ENCODE data around the gene KRTAP1-1. TPM values are rescaled to one million over a fixed set of nuclear protein-coding genes. Genes with fewer than 3 reads are reported as not detected.
"Not testable (repeated sequence)": the region's sequence is repeated elsewhere in the genome, so short reads cannot be mapped to it uniquely, and the experiment has no call there.

The KRTAP1-1 gene
- total RNA-seq, 2 experiments from 2014 or later: not detected

- not testable (repeated sequence) for H3K27ac Mint-ChIP-seq
Measured at GRCh38 chr17:41046735-41047465, 5.7 kb upstream of the KRTAP1-1 start, which contains the start of gene KRTAP2-1. Gene KRTAP2-1 (minus strand): TSS chr17:41047316. CDS start chr17:41047267, 49 bp downstream.

GRCh38 chr17:41042953-41043352, 1.7 kb upstream of the KRTAP1-1 start:
- peaks cover 4% of the 10 kb centered on the region for H3K9me3 Mint-ChIP-seq
- H3K27me3 Mint-ChIP-seq: peaks cover 22% of the 10 kb centered on the region
- POLR2A ChIA-PET: no interaction called here
- CTCF ChIA-PET: no interaction called here
- no peaks in the 10 kb centered on the region for H3K36me3 Mint-ChIP-seq (ENCODE audit: low read depth)
- H3K4me1 Mint-ChIP-seq: no peaks in the 10 kb centered on the region
- DNase-seq: no peak
- H3K4me3 Mint-ChIP-seq: no peak overlapping the region
- no peak overlapping the region for H3K27ac Mint-ChIP-seq

More at GRCh38 chr17:41046735-41047465, 5.7 kb upstream of the KRTAP1-1 start, which contains the start of gene KRTAP2-1:
- H3K36me3 Mint-ChIP-seq (ENCODE audit: low read depth); H3K4me3 Mint-ChIP-seq; H3K4me1 Mint-ChIP-seq; H3K9me3 Mint-ChIP-seq; CTCF ChIA-PET; POLR2A ChIA-PET; DNase-seq: not testable (repeated sequence)
- peaks cover 15% of the 10 kb centered on the region for H3K27me3 Mint-ChIP-seq

- Mint-ChIP-seq H3K9me3 (peaks cover 4% of the 10 kb centered on the region), H3K36me3 (ENCODE audit: low read depth) (no peaks in the 10 kb centered on the region), H3K4me1 (no peaks in the 10 kb centered on the region), H3K4me3 (no peak overlapping the region), H3K27ac (no peak overlapping the region), H3K27me3 (peaks cover 14% of the 10 kb centered on the region)
- CTCF ChIA-PET: no interaction called here
- no peak for DNase-seq
- POLR2A ChIA-PET: no interaction called here
Measured at GRCh38 chr17:41037853-41038350, 3.3 kb downstream of the KRTAP1-1 start.

GRCh38 chr17:41034346-41034935, 6.8 kb downstream of the KRTAP1-1 start, which contains the start of gene KRTAP1-3:
Gene KRTAP1-3 (minus strand): TSS chr17:41034874. CDS start chr17:41034821, 53 bp downstream.
- H3K27ac Mint-ChIP-seq; H3K9me3 Mint-ChIP-seq; POLR2A ChIA-PET; H3K4me1 Mint-ChIP-seq; DNase-seq; CTCF ChIA-PET; H3K36me3 Mint-ChIP-seq (ENCODE audit: low read depth); H3K4me3 Mint-ChIP-seq: not testable (repeated sequence)
- peaks cover 21% of the 10 kb centered on the region for H3K27me3 Mint-ChIP-seq

- no peaks in the 10 kb centered on the region for H3K36me3 Mint-ChIP-seq (ENCODE audit: low read depth)
- no peaks in the 10 kb centered on the region for H3K4me1 Mint-ChIP-seq
- H3K9me3 Mint-ChIP-seq: no peaks in the 10 kb centered on the region
- DNase-seq: no peak
- H3K4me3 Mint-ChIP-seq: no peak within 1 kb of the TSS
- POLR2A ChIA-PET: no interaction called here
- H3K27me3 Mint-ChIP-seq: peaks cover 10% of the 10 kb centered on the region
- H3K27ac Mint-ChIP-seq: no peak within 1 kb of the TSS
- CTCF ChIA-PET: no interaction called here
Measured at GRCh38 chr17:41029633-41030245, 11.5 kb downstream of the KRTAP1-1 start, which contains the start of gene KRTAP1-4. Gene KRTAP1-4 (minus strand): TSS chr17:41030195. CDS start chr17:41030078, 117 bp downstream.

- H3K4me1 Mint-ChIP-seq: no peaks in the 10 kb centered on the region
- ChIA-PET POLR2A (no interaction called here), CTCF (no interaction called here)
- no peak within 1 kb of the TSS for H3K4me3 Mint-ChIP-seq
- no peaks in the 10 kb centered on the region for H3K9me3 Mint-ChIP-seq
- H3K27me3 Mint-ChIP-seq: peaks cover 12% of the 10 kb centered on the region
- no peak for DNase-seq
- H3K27ac Mint-ChIP-seq: no peak within 1 kb of the TSS
- no peaks in the 10 kb centered on the region for H3K36me3 Mint-ChIP-seq (ENCODE audit: low read depth)
Measured at GRCh38 chr17:41026715-41027471, 14.4 kb downstream of the KRTAP1-1 start, which contains the start of gene KRTAP1-5. Gene KRTAP1-5 (minus strand): TSS chr17:41027208. CDS start chr17:41027155, 53 bp downstream.

- H3K9me3 Mint-ChIP-seq: no peaks in the 10 kb centered on the region
- H3K36me3 Mint-ChIP-seq (ENCODE audit: low read depth): no peaks in the 10 kb centered on the region
- H3K4me3 Mint-ChIP-seq: no peak overlapping the region
- no peak overlapping the region for H3K27ac Mint-ChIP-seq
- ChIA-PET CTCF (no interaction called here), POLR2A (no interaction called here)
- H3K27me3 Mint-ChIP-seq: peaks cover 2% of the 10 kb centered on the region
- H3K4me1 Mint-ChIP-seq: no peaks in the 10 kb centered on the region
- no peak for DNase-seq
Measured at GRCh38 chr17:41024697-41025096, 16.6 kb downstream of the KRTAP1-1 start.

GRCh38 chr17:41020336-41020735, 20.9 kb downstream of the KRTAP1-1 start:
- ChIA-PET POLR2A (no interaction called here), CTCF (no interaction called here)
- Mint-ChIP-seq H3K4me1 (no peaks in the 10 kb centered on the region), H3K27ac (no peak overlapping the region), H3K27me3 (peaks cover 4% of the 10 kb centered on the region), H3K36me3 (ENCODE audit: low read depth) (no peaks in the 10 kb centered on the region), H3K4me3 (no peak overlapping the region), H3K9me3 (no peaks in the 10 kb centered on the region)
- no peak for DNase-seq

- H3K27ac Mint-ChIP-seq: no peak overlapping the region
- CTCF ChIA-PET: no interaction called here
- H3K27me3 Mint-ChIP-seq: peaks cover 4% of the 10 kb centered on the region
- POLR2A ChIA-PET: no interaction called here
- no peaks in the 10 kb centered on the region for H3K4me1 Mint-ChIP-seq
- no peaks in the 10 kb centered on the region for H3K9me3 Mint-ChIP-seq
- H3K36me3 Mint-ChIP-seq (ENCODE audit: low read depth): no peaks in the 10 kb centered on the region
- no peak overlapping the region for H3K4me3 Mint-ChIP-seq
- DNase-seq: no peak
Measured at GRCh38 chr17:41019415-41019814, 21.8 kb downstream of the KRTAP1-1 start.

- Mint-ChIP-seq H3K4me1 (no peaks in the 10 kb centered on the region), H3K9me3 (no peaks in the 10 kb centered on the region), H3K4me3 (no peak overlapping the region), H3K27me3 (peaks cover 4% of the 10 kb centered on the region), H3K36me3 (ENCODE audit: low read depth) (no peaks in the 10 kb centered on the region), H3K27ac (no peak overlapping the region)
- CTCF ChIA-PET: no interaction called here
- POLR2A ChIA-PET: no interaction called here
- DNase-seq: no peak
Measured at GRCh38 chr17:41018541-41018940, 22.7 kb downstream of the KRTAP1-1 start.

- CTCF ChIA-PET: no interaction called here
- POLR2A ChIA-PET: no interaction called here
Measured at GRCh38 chr17:41016578-41017215, 24.6 kb downstream of the KRTAP1-1 start.

GRCh38 chr17:41015454-41015853, 25.8 kb downstream of the KRTAP1-1 start:
- DNase-seq: no peak
- H3K4me3 Mint-ChIP-seq: no peak overlapping the region
- POLR2A ChIA-PET: no interaction called here
- no peak overlapping the region for H3K27ac Mint-ChIP-seq
- H3K9me3 Mint-ChIP-seq: no peaks in the 10 kb centered on the region
- H3K27me3 Mint-ChIP-seq: peaks cover 5% of the 10 kb centered on the region
- CTCF ChIA-PET: no interaction called here
- no peaks in the 10 kb centered on the region for H3K36me3 Mint-ChIP-seq (ENCODE audit: low read depth)
- no peaks in the 10 kb centered on the region for H3K4me1 Mint-ChIP-seq

More at GRCh38 chr17:41016578-41017215, 24.6 kb downstream of the KRTAP1-1 start:
- H3K9me3 Mint-ChIP-seq: no peaks in the 10 kb centered on the region
- peaks cover 5% of the 10 kb centered on the region for H3K27me3 Mint-ChIP-seq
- DNase-seq: no peak
- no peak overlapping the region for H3K4me3 Mint-ChIP-seq
- no peak overlapping the region for H3K27ac Mint-ChIP-seq
- no peaks in the 10 kb centered on the region for H3K36me3 Mint-ChIP-seq (ENCODE audit: low read depth)
- H3K4me1 Mint-ChIP-seq: no peaks in the 10 kb centered on the region

Measured in activated CD4-positive, alpha-beta memory T cell treated with anti-CD3 and anti-CD28 coated beads, Interleukin-2, amount 10 ng/mL, durations not matched to agents 7 days and 5 days (primary cell).